Activated T-cell treated with anti-CD3 and anti-CD28 coated beads, Interleukin-2, amount 50 U/mL, for 72 hours (primary cell): ENCODE measurements around the gene SF3B5. TPM values are rescaled to one million over a fixed set of nuclear protein-coding genes. Genes with fewer than 3 reads are reported as not detected.
"Not testable (repeated sequence)": the region's sequence is repeated elsewhere in the genome, so short reads cannot be mapped to it uniquely, and the experiment has no call there.

Source experiments
- ATAC-seq, 2 donors: fragments of 150-1000 bp; cut with Tn5 transposase; replicated peaks in 1 of 2; 2 replicates each; pipeline ENCODE4 v1.10.0; 2021; ENCODE audit warnings: moderate library complexity in 2 of 2, mild to moderate bottlenecking in 1 of 2
- DNase-seq, 2 donors: peaks; one replicate each; pipeline ENCODE4 v3.0.0; 2021 to 2022; ENCODE audit warnings: mixed read lengths in 1 of 2
- H3K27ac Mint-ChIP-seq: one replicate; pipeline ENCODE4 v1.8.0; 2022; ENCODE audit warnings: mild to moderate bottlenecking, moderate library complexity, mixed read lengths
- H3K27me3 Mint-ChIP-seq: one replicate; pipeline ENCODE4 v1.8.0; 2022; ENCODE audit warnings: low read depth, mixed read lengths
- H3K36me3 Mint-ChIP-seq, 2 donors: one replicate each; pipeline ENCODE4 v1.8.0; 2022; ENCODE audit warnings: mixed read lengths in 2 of 2, mild to moderate bottlenecking in 1 of 2; ENCODE audit not compliant: insufficient read depth in 2 of 2
- H3K4me1 Mint-ChIP-seq: one replicate; pipeline ENCODE4 v1.8.0; 2022; ENCODE audit warnings: low read depth, mixed read lengths
- H3K4me3 Mint-ChIP-seq, 2 donors: one replicate each; pipeline ENCODE4 v1.8.0; 2022; ENCODE audit warnings: mild to moderate bottlenecking in 2 of 2, mixed read lengths in 2 of 2, moderate library complexity in 2 of 2
- H3K9me3 Mint-ChIP-seq, 2 donors: one replicate each; pipeline ENCODE4 v1.8.0; 2022; ENCODE audit warnings: mixed read lengths in 2 of 2
- total RNA-seq, 2 donors: library from RNA; stranded (reverse); gene quantifications; one replicate each; pipeline ENCODE4 v1.2.3, GENCODE V29; 2022

The SF3B5 gene
- total RNA-seq, 2 donors from 2014 or later, result 126 to 141 TPM

DNA sequence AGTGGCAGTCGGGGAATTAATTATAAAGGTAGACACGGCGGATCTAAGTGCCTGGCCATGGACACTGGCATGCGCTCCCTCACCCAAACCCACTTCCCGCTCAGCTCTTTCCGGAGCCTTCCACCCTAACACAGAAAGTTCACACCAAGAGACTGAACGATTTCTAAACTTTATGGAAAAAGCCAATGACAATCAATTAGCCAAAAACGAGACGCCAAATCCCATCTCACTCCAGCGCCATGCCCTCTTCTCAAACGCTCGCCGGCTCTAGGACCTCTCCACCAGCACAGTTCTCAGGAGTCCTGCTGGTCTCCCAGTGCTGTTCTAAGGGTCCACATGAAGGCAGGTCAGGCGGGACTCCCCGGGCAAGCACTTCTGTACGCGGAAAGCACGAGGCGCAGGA lies 641 bp downstream of the SF3B5 start:
- Mint-ChIP-seq H3K4me3 (peak overlapping the region; percentile 91 to 93), H3K27me3 (no peaks in the 10 kb centered on the region), H3K27ac (peak overlapping the region; percentile 97), H3K4me1 (peaks cover 32% of the 10 kb centered on the region), H3K36me3 (peaks cover 2 to 7% of the 10 kb centered on the region in 2 donors), H3K9me3 (no peaks in the 10 kb centered on the region)
- DNase-seq, result peak in 1 of 2 donors; percentile 23
- ATAC-seq, result peak in 1 of 2 donors; percentile 1

DNA sequence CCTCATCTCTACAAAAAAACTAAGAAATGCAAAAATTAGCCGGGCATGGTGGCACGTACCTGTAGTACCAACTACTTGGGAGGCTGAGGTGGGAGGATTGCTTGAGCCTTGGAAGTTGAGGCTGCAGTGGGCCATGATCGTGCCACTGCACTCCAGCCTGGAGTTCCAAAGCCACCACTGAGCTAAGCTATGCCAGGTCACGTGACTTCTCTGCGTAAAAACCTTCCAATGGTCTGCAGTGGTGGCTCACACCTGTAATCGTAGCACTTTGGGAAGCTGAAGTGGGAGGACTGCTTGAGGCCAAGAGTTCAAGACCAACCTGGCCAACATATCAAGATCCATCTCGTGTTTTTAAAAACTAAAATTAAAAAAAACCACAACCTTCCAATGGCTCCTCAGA lies 1.7 kb downstream of the SF3B5 start:
- peaks cover 30% of the 10 kb centered on the region for H3K4me1 Mint-ChIP-seq
- peak overlapping the region; percentile 91 to 93 for H3K4me3 Mint-ChIP-seq
- no peaks in the 10 kb centered on the region for H3K9me3 Mint-ChIP-seq
- H3K27me3 Mint-ChIP-seq, result no peaks in the 10 kb centered on the region
- H3K36me3 Mint-ChIP-seq, result peaks cover 2 to 7% of the 10 kb centered on the region in 2 donors
- DNase-seq (no peak), ATAC-seq (no peak)
- H3K27ac Mint-ChIP-seq, result no peak overlapping the region

DNA sequence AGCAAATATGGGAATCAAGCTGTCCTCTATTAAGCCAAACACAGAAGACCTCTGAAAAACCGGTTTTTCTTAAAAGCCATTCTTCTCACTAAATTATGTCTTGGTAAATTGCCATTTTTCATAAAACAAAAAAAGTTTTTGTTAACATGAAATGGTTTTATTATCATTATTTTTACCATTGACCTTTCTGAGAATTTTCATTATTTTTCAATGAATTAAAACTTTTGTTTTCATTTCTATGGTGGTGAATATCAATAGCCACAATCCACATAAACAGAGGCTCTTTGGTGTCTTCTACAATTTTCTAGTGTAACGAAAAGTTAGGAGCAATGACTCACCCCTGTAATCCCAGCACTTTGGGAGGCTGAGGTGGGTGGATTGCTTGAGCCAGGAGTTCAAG lies 2.1 kb downstream of the SF3B5 start:
- no peak overlapping the region for H3K27ac Mint-ChIP-seq
- no peak for DNase-seq
- peaks cover 2 to 7% of the 10 kb centered on the region in 2 donors for H3K36me3 Mint-ChIP-seq
- no peaks in the 10 kb centered on the region for H3K27me3 Mint-ChIP-seq
- ATAC-seq, result no peak
- no peaks in the 10 kb centered on the region for H3K9me3 Mint-ChIP-seq
- H3K4me3 Mint-ChIP-seq, result peak overlapping the region; percentile 34 to 93
- H3K4me1 Mint-ChIP-seq, result peaks cover 27% of the 10 kb centered on the region

DNA sequence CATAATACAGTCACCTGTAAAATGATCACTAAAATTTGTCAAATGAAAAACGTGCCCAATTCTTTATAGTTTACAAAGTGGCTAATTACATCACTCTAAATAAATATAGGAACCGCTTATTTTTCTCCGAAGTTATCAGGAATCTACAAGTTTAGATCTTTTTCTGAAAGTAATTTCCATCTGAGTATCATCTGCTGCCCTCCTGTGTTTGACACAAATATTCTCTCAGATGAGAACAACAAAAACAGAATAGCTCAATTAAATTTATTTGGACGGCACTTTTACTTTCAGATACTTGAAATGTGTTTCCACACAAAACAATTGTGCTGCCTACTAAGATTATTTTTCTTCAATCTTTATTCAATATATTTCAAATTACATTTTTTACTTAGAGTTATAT lies 5.0 kb downstream of the SF3B5 start:
- DNase-seq (no peak), ATAC-seq (no peak)
- peaks cover 16% of the 10 kb centered on the region for H3K4me1 Mint-ChIP-seq
- peaks cover 2 to 7% of the 10 kb centered on the region in 2 donors for H3K36me3 Mint-ChIP-seq
- H3K27ac Mint-ChIP-seq, result no peak overlapping the region
- H3K27me3 Mint-ChIP-seq, result no peaks in the 10 kb centered on the region
- H3K9me3 Mint-ChIP-seq, result no peaks in the 10 kb centered on the region
- H3K4me3 Mint-ChIP-seq, result no peak overlapping the region

DNA sequence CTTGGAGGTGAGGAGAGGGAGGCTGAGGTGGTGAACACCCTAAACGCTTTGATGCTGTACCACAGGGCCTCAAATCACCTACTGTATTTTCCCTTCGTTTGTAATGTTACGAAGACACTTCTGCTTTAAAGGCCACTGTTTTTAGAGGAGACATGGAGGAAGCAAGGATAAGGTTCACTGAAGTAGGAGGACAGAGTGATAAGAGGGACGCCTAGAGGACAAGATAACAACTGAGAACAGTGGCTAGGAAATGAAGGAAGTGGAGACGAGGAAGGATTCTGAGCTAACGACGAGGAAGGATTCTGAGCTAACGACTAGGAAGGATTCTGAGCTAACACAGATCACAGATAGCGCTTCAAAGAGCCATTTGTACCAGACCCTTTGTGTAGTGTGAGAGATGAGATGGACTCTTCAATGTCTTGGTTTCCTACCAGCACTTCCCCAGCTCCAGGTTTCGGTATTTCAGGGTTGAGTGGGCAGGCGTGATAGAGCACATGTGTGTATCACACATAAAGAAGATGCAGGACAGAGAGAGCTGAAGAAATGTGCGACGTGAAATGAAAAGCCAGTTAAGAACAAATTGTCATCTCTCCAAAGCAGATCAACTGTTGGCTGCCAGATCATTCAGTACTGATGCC lies 7.5 kb downstream of the SF3B5 start:
- Mint-ChIP-seq H3K4me1 (no peaks in the 10 kb centered on the region), H3K36me3 (no peaks in the 10 kb centered on the region)

DNA sequence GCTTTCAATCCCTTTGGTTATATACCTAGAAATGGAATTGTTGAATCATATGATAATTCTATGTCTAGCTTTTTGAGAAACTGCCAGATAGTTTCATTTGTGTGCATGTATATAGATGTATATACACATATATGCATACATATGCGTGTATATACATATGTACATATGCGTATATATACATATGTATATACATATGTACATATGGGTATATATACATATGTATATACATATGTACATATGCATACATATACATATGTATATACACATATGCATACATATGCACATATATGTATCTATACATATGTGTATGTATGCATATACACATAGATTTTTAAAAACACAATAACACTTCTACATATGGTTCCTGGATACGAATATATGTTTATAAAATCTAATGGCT lies 8.4 kb downstream of the SF3B5 start:
- H3K27me3 Mint-ChIP-seq, result no peaks in the 10 kb centered on the region
- no peaks in the 10 kb centered on the region for H3K4me1 Mint-ChIP-seq
- H3K27ac Mint-ChIP-seq, result no peak overlapping the region
- no peaks in the 10 kb centered on the region for H3K36me3 Mint-ChIP-seq
- ATAC-seq, result no peak
- no peak for DNase-seq
- no peak overlapping the region for H3K4me3 Mint-ChIP-seq
- H3K9me3 Mint-ChIP-seq, result no peaks in the 10 kb centered on the region

More for the DNA sequence above, 7.5 kb downstream of the SF3B5 start:
- no peak overlapping the region for H3K4me3 Mint-ChIP-seq
- no peaks in the 10 kb centered on the region for H3K27me3 Mint-ChIP-seq
- ATAC-seq, result no peak
- no peak for DNase-seq
- H3K27ac Mint-ChIP-seq, result no peak overlapping the region
- no peaks in the 10 kb centered on the region for H3K9me3 Mint-ChIP-seq

DNA sequence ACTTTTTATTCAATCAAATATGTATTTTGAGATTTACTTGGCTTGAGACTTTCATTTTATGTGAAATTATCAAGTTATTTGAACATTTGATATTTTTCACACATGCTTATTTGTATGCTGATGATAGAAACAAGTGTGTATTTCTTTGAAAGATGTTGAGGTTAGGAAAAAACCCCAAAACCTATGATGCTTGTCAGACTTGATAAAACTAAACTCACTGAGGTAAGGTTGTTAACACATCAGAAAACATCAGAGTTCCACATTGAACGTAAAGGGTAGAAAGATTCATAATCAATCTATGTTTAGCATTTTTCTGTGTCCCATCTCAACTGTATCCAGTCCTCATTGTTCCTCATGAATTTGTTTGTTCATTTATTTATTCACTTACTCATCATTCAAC lies 12.2 kb downstream of the SF3B5 start:
- no peak for DNase-seq
- Mint-ChIP-seq H3K9me3 (no peaks in the 10 kb centered on the region), H3K27ac (no peak overlapping the region), H3K36me3 (no peaks in the 10 kb centered on the region), H3K4me1 (no peaks in the 10 kb centered on the region), H3K27me3 (no peaks in the 10 kb centered on the region), H3K4me3 (no peak overlapping the region)
- ATAC-seq, result no peak

DNA sequence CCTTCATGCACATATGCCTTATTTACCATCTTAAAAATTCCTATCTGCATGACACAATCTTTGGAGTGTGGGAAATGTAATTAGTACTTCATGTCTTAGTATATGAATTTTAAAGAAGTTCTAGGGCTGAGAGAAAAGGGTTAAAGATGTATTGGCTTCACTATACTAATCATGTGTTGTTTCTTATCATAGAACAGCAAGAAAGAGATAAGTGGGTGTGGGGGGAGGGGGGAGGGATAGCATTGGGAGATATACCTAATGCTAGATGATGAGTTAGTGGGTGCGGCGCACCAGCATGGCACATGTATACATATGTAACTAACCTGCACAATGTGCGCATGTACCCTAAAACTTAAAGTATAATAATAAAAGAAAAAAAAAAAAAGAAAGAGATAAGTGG lies 13.0 kb downstream of the SF3B5 start:
- not testable (repeated sequence) for ATAC-seq, H3K4me1 Mint-ChIP-seq, H3K9me3 Mint-ChIP-seq, DNase-seq, H3K36me3 Mint-ChIP-seq, H3K27ac Mint-ChIP-seq, H3K27me3 Mint-ChIP-seq, H3K4me3 Mint-ChIP-seq

DNA sequence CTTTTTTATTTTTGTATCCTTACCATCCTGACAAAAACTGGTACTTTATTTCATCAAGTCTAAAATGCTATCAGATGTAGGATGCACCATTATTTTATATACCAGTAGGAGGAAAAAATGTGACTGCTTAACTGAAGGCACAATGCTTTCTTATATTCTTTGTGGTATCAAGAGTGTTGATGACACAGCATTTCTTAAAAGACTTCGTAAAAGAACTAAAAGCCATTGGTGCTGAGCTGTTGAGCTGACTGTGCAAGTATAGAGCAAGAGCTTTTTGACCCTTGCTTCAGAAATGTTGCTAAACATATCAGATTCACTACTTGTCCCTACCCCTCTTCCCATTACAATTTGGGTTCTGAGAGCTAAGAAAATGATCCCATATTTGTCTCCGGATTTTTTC lies 17.5 kb downstream of the SF3B5 start:
- H3K27ac Mint-ChIP-seq, result no peak overlapping the region
- no peaks in the 10 kb centered on the region for H3K27me3 Mint-ChIP-seq
- peaks cover 11% of the 10 kb centered on the region for H3K4me1 Mint-ChIP-seq
- H3K9me3 Mint-ChIP-seq, result no peaks in the 10 kb centered on the region
- ATAC-seq, result no peak
- no peak overlapping the region for H3K4me3 Mint-ChIP-seq
- DNase-seq, result no peak
- no peaks in the 10 kb centered on the region for H3K36me3 Mint-ChIP-seq

DNA sequence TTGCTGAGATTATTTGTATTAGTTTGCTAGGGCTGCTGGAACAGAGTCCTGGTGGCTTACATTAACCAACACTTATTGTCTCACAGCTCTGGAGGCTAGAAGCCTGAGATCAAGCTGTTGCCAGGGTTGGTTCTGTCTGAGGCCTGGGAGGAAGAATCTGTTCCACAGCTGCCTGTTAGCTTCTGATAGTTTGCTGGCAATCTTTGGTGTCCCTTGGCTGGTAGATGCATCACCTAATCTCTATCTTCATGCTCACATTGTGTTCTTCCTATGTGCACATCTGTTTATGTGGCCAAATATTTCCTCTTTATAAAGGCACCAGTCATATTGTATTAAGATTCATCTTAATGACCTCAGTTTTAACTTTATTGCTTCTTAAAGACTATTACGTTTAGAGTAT lies 19.5 kb downstream of the SF3B5 start:
- H3K9me3 Mint-ChIP-seq, result no peaks in the 10 kb centered on the region

DNA sequence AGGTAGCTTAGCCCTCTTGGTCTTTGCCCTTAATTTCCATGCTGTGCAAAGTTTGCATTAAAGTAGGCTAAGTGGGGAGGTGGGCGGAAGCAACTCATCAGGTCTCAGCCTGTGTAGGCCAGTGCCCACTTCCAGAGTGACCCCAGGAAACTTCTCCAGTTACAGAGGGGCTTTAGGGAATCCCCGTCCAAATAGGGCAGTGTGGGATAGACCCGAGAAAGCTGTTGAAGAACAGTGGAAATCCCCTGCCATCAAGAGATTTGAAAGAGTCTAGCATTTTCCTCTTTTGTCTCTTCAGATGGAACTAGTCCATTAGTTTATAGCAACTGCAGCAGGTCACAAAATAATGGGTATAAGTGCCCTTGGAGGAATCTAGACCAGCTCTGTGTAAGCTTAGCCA lies 20.2 kb downstream of the SF3B5 start:
- H3K9me3 Mint-ChIP-seq, result no peaks in the 10 kb centered on the region
- no peak overlapping the region for H3K27ac Mint-ChIP-seq
- H3K27me3 Mint-ChIP-seq, result no peaks in the 10 kb centered on the region
- no peaks in the 10 kb centered on the region for H3K36me3 Mint-ChIP-seq
- ATAC-seq, result no peak
- peaks cover 11% of the 10 kb centered on the region for H3K4me1 Mint-ChIP-seq
- DNase-seq, result no peak
- no peak overlapping the region for H3K4me3 Mint-ChIP-seq

More for the DNA sequence above, 19.5 kb downstream of the SF3B5 start:
- Mint-ChIP-seq H3K36me3 (no peaks in the 10 kb centered on the region), H3K27ac (no peak overlapping the region), H3K4me3 (no peak overlapping the region), H3K27me3 (no peaks in the 10 kb centered on the region), H3K4me1 (peaks cover 11% of the 10 kb centered on the region)
- no peak for DNase-seq
- ATAC-seq, result no peak

DNA sequence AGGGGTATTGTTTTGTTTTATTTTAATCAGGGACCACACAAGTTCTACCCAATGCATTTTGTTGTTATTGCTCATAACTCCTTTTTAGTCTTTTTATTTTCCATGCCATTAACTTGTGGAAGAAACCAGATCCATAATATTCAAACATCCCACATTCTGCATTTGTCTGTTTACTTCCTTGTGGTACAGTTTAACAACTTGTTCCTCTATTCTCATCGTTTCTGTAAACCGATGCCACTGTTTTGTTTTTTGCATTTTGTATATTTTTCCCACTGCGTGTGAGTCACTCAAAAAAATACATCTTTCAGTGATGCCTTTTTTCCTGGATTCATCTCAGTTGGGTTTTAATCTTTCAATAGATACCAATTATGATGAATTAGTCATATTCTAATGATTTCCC lies 22.3 kb downstream of the SF3B5 start:
- H3K9me3 Mint-ChIP-seq, result peaks cover 3% of the 10 kb centered on the region in 2 donors
- H3K27me3 Mint-ChIP-seq, result no peaks in the 10 kb centered on the region
- ATAC-seq, result no peak
- H3K36me3 Mint-ChIP-seq, result peaks cover 2 to 3% of the 10 kb centered on the region in 2 donors
- DNase-seq, result no peak
- no peak overlapping the region for H3K27ac Mint-ChIP-seq
- peaks cover 17% of the 10 kb centered on the region for H3K4me1 Mint-ChIP-seq
- H3K4me3 Mint-ChIP-seq, result no peak overlapping the region

DNA sequence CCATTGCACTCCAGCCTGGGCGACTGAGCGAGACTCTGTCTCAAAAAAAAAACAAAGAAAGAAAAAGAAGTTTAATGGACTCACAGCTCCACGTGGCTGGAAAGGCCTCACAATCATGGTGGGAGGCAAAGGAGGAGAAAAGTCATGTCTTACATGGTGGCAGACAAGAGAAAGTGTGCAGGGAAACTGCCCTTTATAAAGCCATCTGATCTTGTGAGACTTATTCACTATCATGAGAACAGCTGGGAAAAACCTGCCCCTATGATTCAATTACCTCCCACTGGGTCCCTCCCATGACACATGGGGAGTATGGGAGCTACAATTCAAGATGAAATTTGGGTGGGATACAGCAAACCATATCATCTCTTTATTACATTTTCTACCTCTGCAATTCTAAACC lies 25.9 kb downstream of the SF3B5 start:
- DNase-seq (no peak), ATAC-seq (no peak)
- peaks cover 3% of the 10 kb centered on the region in 2 donors for H3K9me3 Mint-ChIP-seq
- no peak overlapping the region for H3K4me3 Mint-ChIP-seq
- peaks cover 2 to 3% of the 10 kb centered on the region in 2 donors for H3K36me3 Mint-ChIP-seq
- H3K27ac Mint-ChIP-seq, result no peak overlapping the region
- no peaks in the 10 kb centered on the region for H3K27me3 Mint-ChIP-seq
- peaks cover 35% of the 10 kb centered on the region for H3K4me1 Mint-ChIP-seq

DNA sequence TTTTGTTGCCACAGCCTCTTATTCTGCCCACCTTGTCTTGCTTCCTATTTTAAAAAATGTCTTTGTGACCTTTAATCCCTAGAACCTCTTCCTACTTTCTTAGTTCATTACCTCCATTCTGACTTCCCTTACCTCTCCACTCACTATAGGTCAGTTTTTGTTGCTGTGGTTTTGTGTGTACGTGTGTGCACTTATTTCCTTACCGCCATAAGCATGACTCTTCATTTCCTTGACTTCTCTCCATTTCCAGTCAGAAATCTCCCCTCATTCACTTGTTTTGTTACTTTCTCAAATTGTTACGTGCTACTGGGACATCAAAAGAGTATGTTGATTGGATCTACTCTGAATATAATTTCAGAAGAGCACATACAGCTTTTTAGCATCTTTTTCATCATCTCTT lies 26.6 kb downstream of the SF3B5 start:
- Mint-ChIP-seq H3K4me1 (peaks cover 35% of the 10 kb centered on the region), H3K36me3 (peaks cover 2 to 3% of the 10 kb centered on the region in 2 donors), H3K4me3 (no peak overlapping the region), H3K27me3 (no peaks in the 10 kb centered on the region), H3K27ac (no peak overlapping the region), H3K9me3 (peaks cover 3% of the 10 kb centered on the region in 2 donors)
- DNase-seq (no peak), ATAC-seq (no peak)
